GM23248 (cell line): ENCODE measurements around the gene PSMF1.

Source experiments
- EZH2 ChIP-seq: fragments of 200-600 bp; sonication (generic); IDR thresholded peaks from 2 replicates; pipeline ENCODE4 v1.6.1; 2018; ENCODE audit warnings: antibody characterized with exemption, mild to moderate bottlenecking; ENCODE audit not compliant: insufficient read depth, poor library complexity, severe bottlenecking
- EZH2phosphoT487 ChIP-seq: fragments of 200-600 bp; sonication (generic); IDR thresholded peaks from 2 replicates; pipeline ENCODE4 v1.6.1; 2018; ENCODE audit warnings: antibody characterized with exemption, moderate library complexity, mild to moderate bottlenecking, low read depth; ENCODE audit not compliant: insufficient read depth

DNA sequence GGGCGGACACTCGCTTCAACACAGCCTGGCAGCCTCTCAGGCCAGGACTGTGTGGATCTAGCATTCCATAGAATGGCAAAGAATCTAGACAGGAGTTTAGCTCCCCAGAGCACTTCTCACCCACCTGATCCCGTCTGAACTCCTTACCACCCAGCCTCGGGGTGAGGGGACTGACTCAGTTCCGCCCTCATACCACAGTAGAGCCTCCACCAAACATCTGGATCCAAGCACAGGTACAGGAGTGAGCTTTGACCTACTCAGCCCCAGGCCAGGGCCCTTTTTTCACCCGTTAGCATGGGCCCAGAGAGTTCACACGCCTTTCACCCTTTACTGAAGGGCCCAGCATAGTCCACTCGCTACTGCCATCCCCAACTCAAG lies 715 bp downstream of the PSMF1 start:
- no peak for TF ChIP-seq EZH2
- no peak for TF ChIP-seq EZH2phosphoT487
